Measurements from ENCODE around the gene C12orf56.

- TF ChIP-seq CTCF (IDR thresholded peaks at IDR 0.05) (no peak), EP300 (IDR thresholded peaks at IDR 0.05) (no peak), POLR2A (IDR thresholded peaks at IDR 0.05) (no peak), POLR2AphosphoS5 (IDR thresholded peaks at IDR 0.05) (no peak)
Observed at GRCh38 chr12:64413884-64414283, 23.3 kb upstream of the C12orf56 start.

Measured in sigmoid colon (tissue), 4 donors.